Measurements from ENCODE around the gene DOCK8. TPM values are rescaled to one million over a fixed set of nuclear protein-coding genes. Genes with fewer than 3 reads are reported as not detected.

The DOCK8 gene
- total RNA-seq, 1 experiment from 2014 or later = 1.4 TPM

GRCh38 chr9:219670-220365 is 5.2 kb downstream of the DOCK8 start:
- Histone ChIP-seq H2BK15ac (ENCODE audit: low read depth, low read length) (no peak overlapping the region), H3T11ph (ENCODE audit: low read length) (no peak overlapping the region), H3K23me2 (ENCODE audit: insufficient read length, low read depth, low read length, poor library complexity, severe bottlenecking) (no peaks in the 10 kb centered on the region), H3K23ac (ENCODE audit: insufficient read length, low read depth, low read length) (no peak overlapping the region), H2BK120ac (ENCODE audit: low read depth, low read length, poor library complexity, severe bottlenecking) (no peak overlapping the region), H3K79me2 (ENCODE audit: insufficient read depth, low read length) (no peaks in the 10 kb centered on the region), H4K5ac (ENCODE audit: insufficient read length, low read depth, low read length) (no peak overlapping the region), H3K56ac (ENCODE audit: insufficient read length, low read depth, low read length) (no peak overlapping the region), H3K14ac (ENCODE audit: insufficient read depth, low read length) (no peak overlapping the region), H2AK5ac (ENCODE audit: insufficient read length, low read length) (no peak overlapping the region), H3K4me2 (ENCODE audit: insufficient read depth, insufficient read length, low read length) (no peak overlapping the region), H3K4me1 (ENCODE audit: insufficient read depth, low read length) (no peaks in the 10 kb centered on the region), H2BK20ac (ENCODE audit: low read depth, low read length, poor library complexity, severe bottlenecking) (no peak overlapping the region), H3K18ac (ENCODE audit: insufficient read length, low read depth, low read length) (no peak overlapping the region), H2AFZ (ENCODE audit: low read length) (no peak overlapping the region), H3K9ac (ENCODE audit: extremely low read depth, insufficient read length, low read length) (no peak overlapping the region), H4K8ac (replicated peaks; ENCODE audit: insufficient read length, low read depth, low read length) (no peak overlapping the region), H3K4ac (ENCODE audit: low read depth, low read length) (no peak overlapping the region), H2BK12ac (ENCODE audit: insufficient read length, low read depth, low read length) (no peak overlapping the region), H3K79me1 (ENCODE audit: insufficient read depth, low read depth, low read length, poor library complexity, severe bottlenecking) (no peaks in the 10 kb centered on the region), H4K91ac (ENCODE audit: insufficient read length, low read depth, low read length) (no peak overlapping the region), H4K20me1 (ENCODE audit: control insufficient read depth, insufficient read depth, insufficient read length) (no peaks in the 10 kb centered on the region), H2BK5ac (ENCODE audit: insufficient read length, low read length) (no peak overlapping the region), H3K27me3 (ENCODE audit: insufficient read depth, low read length) (no peaks in the 10 kb centered on the region; the same call in 1 of the 2 replicates), H3K9me3 (ENCODE audit: control insufficient read depth, low read depth, low read length) (no peaks in the 10 kb centered on the region), H3K27ac (ENCODE audit: insufficient read length, low read depth, low read length) (no peak overlapping the region)
- TF ChIP-seq, protein P1, sequence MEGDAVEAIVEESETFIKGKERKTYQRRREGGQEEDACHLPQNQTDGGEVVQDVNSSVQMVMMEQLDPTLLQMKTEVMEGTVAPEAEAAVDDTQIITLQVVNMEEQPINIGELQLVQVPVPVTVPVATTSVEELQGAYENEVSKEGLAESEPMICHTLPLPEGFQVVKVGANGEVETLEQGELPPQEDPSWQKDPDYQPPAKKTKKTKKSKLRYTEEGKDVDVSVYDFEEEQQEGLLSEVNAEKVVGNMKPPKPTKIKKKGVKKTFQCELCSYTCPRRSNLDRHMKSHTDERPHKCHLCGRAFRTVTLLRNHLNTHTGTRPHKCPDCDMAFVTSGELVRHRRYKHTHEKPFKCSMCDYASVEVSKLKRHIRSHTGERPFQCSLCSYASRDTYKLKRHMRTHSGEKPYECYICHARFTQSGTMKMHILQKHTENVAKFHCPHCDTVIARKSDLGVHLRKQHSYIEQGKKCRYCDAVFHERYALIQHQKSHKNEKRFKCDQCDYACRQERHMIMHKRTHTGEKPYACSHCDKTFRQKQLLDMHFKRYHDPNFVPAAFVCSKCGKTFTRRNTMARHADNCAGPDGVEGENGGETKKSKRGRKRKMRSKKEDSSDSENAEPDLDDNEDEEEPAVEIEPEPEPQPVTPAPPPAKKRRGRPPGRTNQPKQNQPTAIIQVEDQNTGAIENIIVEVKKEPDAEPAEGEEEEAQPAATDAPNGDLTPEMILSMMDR (conservative IDR thresholded peaks at IDR 0.05) = no peak
- no peaks in the 10 kb centered on the region for H3K9me3 Mint-ChIP-seq
- DNase-seq = no peak
- no peak overlapping the region for H3K27ac Mint-ChIP-seq
- peaks cover 23% of the 10 kb centered on the region for H3K27me3 Mint-ChIP-seq (ENCODE audit: low read depth)
- no peaks in the 10 kb centered on the region for H3K36me3 Mint-ChIP-seq (ENCODE audit: insufficient read depth in 1 of 3, low read depth in 3 of 3)
- no CpG with 5 or more reads among the region's 7 CpGs for WGBS (ENCODE audit: extremely low coverage, insufficient read length, low lambda C conversion rate)
- H3K4me3 Mint-ChIP-seq = no peak overlapping the region
- peaks cover 17 to 19% of the 10 kb centered on the region in 2 experiments for H3K4me1 Mint-ChIP-seq
